ENCODE data around the gene PLXDC1.

DNA sequence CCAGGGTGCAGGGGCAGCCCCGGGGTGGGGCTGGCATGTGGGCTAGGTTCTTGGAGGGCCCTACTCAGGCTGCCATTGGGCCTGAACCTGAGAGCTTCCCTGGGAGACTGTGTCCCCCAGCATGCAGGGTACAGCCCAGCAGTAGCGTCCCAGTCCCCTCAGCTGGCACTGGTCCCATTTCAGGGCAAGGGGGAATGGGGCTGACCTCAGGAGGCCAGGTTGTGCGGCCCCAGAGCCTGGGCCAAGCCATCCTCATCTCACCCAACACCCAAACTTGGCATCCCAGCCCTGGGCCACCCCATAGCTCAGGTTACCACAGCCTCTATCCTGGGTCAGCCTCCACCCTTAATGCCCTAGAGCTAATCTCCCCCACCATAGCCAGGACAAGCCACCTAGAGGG is 6.3 kb downstream of the PLXDC1 start:
- no peak for TF ChIP-seq CTCF (IDR thresholded peaks at IDR 0.05)
- no peak for TF ChIP-seq EZH2 (IDR thresholded peaks at IDR 0.05)

All from neural progenitor cell (in vitro differentiated cells).